PC-3 (cell line): ENCODE data around the gene AK8.

Experiments
- CTCF ChIP-seq: fragments of 300-600 bp; sonication (generic); conservative IDR thresholded peaks from 2 replicates; pipeline ENCODE4 v1.5.1; 2017; ENCODE audit warnings: antibody characterized with exemption, low read depth, mild to moderate bottlenecking, low read length
- EZH2 ChIP-seq: fragments of 300-600 bp; sonication (generic); IDR thresholded peaks from one replicate; pipeline ENCODE4 v1.6.1; 2017; ENCODE audit warnings: antibody characterized with exemption, mild to moderate bottlenecking, low read length; ENCODE audit not compliant: unreplicated experiment
- EZH2phosphoT487 ChIP-seq: fragments of 300-600 bp; sonication (generic); IDR thresholded peaks from 2 replicates; pipeline ENCODE4 v1.6.1; 2018; ENCODE audit warnings: mild to moderate bottlenecking, antibody characterized with exemption, low read length, borderline replicate concordance

GRCh38 chr9:132773764-132774339, 104.2 kb downstream of the AK8 start:
- TF ChIP-seq CTCF (no peak), EZH2 (no peak), EZH2phosphoT487 (no peak)
